Head of caudate nucleus (tissue), 42 donors: ENCODE data around the gene SLC16A5.
"Not testable (repeated sequence)": the region's sequence is repeated elsewhere in the genome, so short reads cannot be mapped to it uniquely, and the experiment has no call there.

Source experiments
- DNase-seq, 42 donors: peaks; one replicate each; pipeline versions ENCODE4 v3.0.0 to v3.0.0-alpha.2; 2020 to 2021; ENCODE audit warnings: mixed read lengths in 7 of 42
- intact Hi-C: fragments of 100-400 bp; cut with DNase I; formaldehyde crosslinking; loops from one replicate; pipeline ENCODE4 v1.15.0; 2022

Gene SLC16A5

DNA sequence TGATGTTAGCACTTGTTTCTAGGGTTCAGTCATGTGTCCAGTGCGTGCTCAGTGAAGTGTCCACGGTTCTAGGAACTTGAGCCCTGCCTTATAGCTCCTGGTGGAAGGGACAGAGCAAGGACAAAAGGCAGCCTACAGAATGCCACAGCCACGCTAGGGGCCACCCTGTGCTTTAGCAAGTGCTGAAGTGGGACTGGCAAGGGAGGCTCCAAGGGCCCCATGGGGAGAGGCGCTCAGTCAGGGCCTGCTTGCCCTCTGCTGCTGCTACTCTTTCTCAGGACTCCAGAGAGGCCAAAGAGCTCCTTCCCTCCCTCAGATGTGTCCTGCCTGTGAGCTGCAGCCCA lies 37.0 kb downstream of the SLC16A5 start:
- intact Hi-C loops, result no loop called here
- no peak for DNase-seq

DNA sequence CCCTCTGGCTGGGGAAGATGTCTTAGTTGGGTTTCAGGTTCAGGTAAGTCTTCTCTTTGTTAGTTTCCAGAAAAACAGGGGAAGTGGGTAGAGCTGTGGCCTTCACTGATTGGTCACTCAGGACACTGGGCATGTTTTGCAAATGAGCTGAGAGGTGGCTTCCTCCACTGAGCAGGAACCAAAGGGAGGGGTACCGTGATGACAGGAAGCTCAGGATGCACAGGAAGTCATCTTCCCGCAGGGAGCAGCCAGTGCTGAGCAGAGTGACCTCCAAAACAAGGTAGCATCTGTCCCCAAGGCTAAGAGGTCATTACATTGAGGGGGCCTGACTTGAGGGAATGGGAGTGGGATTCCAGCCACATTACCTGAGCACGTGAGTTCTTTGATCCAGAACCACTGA lies 38.2 kb downstream of the SLC16A5 start:
- intact Hi-C loops, result no loop called here

DNA sequence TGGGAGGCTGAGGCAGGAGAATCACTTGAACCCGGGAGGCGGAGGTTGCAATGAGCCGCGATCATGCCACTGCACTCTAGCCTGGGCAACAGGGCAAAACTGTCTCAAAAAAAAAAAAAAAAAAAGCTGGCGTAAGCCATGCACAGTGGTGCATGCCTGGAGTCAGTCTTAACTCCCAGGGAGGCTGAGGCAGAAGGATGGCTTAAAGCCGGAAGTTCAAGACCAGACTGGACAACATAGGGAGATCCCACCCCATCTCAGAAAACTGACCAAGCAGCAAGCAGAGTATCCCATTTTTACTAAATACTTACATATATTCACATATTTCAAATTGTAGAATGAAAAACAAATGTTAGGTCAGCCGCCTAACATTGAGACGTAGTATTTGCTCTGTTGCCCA lies 39.2 kb downstream of the SLC16A5 start:
- DNase-seq, result no peak
- intact Hi-C loops, result no loop called here

More for the DNA sequence above, 38.2 kb downstream of the SLC16A5 start:
- no peak for DNase-seq

DNA sequence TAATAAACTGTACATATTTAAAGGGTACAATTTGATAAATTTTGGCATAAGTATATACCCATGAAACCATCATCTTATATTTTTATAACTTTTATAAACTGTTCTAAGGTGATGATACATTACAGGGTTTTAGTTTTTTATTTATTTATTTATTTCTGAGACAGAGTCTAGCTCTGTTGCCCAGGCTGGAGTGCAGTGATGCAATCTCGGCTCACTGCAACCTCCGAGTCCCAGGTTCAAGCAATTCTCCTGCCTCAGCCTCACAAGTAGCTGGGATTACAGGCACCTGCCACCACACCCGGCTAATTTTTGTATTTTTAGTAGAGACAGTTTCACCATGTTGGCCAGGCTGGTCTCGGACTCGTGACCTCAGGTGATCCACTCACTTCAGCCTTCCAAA lies 40.2 kb downstream of the SLC16A5 start:
- DNase-seq, intact Hi-C loops: not testable (repeated sequence)

DNA sequence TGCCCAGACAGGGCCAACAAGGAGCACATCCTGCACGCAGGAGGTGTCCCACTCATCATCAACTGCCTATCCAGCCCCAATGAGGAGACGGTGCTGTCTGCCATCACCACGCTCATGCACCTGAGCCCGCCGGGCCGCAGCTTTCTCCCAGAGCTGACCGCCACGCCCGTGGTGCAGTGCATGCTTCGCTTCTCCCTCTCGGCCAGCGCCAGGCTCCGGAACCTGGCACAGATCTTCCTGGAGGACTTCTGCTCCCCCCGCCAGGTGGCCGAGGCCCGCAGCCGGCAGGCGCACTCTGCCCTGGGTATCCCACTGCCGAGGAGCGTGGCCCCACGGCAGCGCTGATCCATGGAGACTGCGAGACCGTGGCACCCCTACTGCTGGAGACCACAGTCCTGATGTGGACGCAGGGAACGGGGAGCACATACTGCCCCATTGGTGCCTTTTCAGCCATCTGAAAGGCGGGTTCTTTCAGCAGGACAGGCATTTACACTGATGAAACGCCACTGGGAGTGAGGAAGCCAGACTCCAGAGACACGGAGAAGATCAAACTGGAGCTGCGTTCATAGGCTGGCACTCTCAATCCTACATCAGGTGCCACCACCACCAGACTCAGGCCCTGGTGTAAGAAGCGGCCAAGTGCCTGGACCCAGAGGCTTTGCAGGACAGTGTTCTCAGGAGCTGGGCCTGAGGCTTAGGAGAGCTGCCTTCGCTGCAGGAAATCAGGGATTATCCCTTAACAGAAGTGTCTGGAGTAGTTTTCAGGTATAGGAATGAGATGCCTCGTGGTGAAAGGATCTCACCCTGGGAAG lies 41.1 kb downstream of the SLC16A5 start:
- intact Hi-C loops, result no loop called here
- no peak for DNase-seq

DNA sequence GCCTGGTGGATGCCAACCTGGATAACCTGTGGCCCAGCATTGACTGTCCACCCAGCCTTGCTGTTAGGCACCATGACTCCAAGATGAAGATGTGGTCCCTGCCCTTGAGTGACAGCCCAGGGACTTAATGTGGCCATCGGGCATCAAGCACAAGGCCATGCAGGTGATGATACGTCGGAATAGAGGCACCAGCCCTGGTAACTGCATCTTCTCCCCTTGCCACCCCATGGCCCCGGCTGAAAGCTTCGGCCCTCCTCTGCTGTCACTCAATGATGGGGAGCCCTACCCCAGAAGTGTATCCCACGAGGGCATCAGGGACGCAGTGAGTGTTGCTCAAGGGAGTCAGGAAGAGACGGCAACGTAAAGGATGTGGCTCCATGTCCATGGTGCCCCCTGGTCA lies 41.8 kb downstream of the SLC16A5 start:
- intact Hi-C loops, result no loop called here
- no peak for DNase-seq

DNA sequence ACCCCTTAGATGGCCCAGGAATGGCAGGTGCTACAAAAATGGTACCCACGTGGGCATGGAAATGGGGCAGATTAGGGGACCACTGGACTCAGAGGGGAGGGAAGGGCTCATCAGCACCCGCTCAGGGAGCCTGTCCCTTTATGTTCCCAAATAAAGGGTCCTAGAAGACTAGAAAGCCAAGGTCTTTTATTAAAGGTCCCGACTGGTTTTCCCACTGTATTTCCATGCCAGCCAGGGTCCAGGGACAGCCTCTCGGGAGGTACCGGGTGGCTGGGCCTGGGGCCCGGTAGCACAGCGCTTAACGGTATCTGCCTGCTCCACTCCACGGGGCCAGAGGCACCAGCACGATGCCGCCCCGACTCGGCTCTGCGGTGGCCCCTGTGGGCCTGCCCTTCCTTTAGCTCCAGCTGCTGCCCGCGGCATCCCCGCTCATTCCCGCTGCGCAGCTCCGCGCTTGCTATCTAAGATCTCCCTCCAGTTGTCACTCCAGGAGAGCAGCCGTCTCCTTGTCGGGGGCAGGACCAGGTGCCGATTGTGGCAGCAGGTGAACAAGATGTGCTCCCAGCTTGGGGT lies 42.4 kb downstream of the SLC16A5 start:
- DNase-seq, result no peak
- intact Hi-C loops, result no loop called here

DNA sequence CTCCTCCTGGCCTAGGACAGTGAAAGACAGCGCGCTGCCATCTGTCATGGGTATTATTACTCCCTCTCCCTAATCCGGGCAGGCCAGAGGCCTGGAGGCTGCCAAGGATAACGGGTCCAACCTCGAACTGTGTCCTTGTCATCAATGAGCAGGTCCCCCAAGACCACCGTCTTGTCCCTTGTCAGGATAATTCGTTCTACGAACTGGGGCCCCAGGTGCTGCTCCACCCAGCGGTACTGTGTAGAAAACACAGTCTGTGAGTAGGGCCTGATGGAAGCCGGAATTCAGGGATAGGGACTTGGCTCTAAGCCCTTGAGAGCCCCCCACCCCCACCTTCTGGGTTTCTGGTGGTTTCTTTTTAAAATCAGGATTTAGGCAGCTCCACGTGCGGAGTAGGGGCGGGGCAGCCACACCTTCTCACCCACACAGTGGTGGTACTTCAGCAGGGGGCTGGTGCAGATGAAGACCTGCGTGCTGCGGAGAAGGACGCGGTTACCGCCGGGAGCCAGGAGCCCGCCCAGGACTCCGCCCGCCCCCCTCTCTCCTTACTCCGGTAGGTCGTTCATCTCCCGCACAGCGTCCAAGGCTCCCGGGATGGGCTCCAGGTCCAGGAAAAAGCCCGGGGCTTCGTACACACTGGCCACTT lies 43.0 kb downstream of the SLC16A5 start:
- intact Hi-C loops, result no loop called here
- DNase-seq, result peak in 41 of 42 donors; percentile 34 to 80 (median 56)

DNA sequence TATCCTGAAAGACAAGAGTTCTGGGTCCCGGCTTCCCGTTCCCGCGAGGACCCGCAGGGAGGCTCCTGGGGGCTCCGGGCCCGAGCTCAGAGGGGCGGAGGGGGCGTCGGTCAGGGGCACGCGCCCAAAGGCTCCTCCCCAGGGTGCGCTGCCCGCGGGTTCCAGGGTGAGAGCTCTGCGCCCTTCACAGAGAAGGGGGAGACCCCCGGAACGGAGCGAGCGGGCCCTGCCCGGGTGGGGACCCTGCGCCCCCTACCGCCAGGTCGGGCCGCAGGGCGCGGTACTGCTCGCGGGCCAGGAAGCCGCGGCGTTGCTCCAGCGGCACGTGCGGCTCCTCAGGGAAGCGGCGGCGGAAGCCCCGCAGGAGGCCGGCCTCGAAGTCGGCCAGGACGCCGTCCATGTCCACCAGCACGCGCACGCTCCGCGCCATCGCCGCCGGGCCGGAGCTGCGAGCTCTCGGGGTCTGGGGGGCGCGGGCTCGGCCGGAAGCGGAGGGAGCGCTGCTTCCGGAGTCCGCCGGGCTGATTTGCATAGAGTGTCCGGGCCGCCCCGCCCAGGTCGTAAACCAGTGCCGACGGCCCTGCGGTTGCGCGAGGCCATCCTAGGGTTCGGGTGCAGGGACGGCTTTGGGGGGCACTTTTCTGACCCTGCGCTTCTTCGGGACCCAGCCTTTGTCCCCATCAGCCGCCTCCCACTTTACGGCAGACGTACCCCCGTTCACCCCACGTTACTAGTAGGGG lies 43.7 kb downstream of the SLC16A5 start, which contains the start of gene NT5C:
NT5C (minus strand) TSS at position 465 of the 740 bp plus-strand sequence; CDS start at position 430, 35 bp downstream.
- intact Hi-C loops, result no loop called here
- DNase-seq, result peak; percentile 52 to 88 (median 74)

DNA sequence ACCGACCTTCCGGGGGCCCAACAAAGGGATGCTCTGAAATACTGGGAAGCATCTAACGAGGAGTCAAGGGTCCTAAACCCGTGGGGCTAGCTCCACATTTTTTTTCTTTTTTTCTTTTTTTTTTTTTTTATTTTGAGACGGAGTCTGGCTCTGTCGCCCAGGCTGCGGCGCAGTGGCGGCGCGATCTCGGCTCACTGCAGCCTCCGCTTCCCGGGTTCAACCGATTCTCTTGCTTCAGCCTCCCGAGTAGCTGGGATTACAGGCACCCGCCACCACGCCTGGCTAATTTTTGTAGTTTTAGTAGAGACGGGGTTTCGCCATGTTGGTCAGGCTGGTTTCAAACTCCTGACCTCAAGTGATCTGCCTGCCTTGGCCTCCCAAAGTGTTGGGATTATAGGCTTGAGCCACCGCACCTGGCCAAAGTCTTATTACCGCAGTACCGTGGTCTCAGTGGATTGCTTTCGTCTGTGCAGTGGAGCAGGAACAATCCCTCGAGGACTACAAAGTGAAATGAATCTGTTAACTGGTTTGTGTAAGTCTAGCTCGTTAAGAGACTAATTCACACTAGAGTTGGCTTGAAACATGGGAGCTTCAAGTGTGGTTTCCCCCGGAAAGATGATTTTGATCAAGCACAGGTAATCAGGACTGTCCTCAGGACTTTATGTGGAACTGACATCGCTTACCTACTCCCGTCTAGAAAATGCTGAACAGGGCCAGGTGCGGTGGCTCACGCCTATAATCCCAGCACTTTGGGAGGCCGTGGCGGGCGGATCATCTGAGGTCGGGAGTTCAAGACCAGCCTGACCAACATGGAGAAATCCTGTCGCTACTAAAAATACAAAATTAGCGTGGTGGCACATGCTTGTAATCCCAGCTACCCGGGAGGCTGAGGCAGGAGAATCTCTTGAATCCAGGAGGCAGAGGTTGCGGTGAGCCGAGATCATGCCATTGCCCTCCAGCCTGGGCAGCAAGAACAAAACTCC lies 44.6 kb downstream of the SLC16A5 start:
- intact Hi-C loops, result not testable (repeated sequence)
- peak in 1 of 42 donors; percentile 26 for DNase-seq

DNA sequence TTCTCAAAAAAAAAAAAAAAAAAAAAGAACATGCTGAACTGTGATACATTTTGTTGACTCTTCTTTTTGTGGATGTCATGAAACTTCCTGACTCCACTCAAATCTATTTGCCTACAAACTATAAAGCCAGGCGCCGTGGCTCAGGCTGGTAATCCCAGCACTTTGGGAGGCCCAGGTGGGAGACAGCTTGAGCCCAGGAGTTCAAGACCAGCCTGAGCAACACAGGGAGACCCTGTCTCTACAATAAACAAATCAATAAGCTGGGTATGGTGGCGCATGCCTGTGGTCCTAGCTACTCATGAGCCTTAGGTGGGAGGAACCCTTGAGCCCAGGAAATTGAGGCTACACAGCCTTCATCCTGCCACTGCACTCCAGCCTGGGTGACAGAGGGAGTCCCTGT lies 45.2 kb downstream of the SLC16A5 start:
- intact Hi-C loops, result no loop called here
- DNase-seq, result peak in 1 of 42 donors; percentile 24

DNA sequence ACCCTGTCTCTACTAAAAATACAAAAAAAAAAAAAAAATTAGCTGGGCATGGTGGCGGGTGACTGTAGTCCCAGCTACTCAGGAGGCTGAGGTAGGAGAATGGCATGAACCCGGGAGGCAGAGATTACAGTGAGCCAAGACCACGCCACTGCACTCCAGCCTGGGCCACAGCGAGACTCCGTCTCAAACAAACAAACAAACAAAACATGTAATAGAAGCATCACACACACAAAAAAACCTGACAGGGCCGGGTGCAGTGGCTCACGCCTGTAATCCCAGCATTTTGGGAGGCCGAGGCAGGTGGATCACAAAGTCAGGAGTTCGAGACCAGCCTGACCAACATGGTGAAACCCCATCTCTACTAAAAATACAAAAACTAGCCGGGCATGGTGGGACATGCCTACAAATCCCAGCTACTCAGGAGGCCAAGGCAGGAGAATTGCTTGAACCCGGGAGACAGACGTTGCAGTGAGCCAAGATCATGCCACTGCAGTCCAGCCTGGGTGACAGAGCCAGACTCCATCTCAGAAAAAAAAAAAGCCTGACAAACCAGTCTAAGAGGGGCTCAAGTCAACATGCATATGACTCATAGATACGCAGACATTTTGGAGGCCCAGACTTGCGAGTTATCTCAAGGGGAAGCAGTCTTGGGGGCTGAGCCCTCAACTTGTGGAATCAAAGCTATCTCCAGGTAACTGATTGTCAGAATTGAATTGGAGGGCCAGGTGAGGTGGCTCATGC lies 46.0 kb downstream of the SLC16A5 start:
- DNase-seq, intact Hi-C loops: not testable (repeated sequence)

DNA sequence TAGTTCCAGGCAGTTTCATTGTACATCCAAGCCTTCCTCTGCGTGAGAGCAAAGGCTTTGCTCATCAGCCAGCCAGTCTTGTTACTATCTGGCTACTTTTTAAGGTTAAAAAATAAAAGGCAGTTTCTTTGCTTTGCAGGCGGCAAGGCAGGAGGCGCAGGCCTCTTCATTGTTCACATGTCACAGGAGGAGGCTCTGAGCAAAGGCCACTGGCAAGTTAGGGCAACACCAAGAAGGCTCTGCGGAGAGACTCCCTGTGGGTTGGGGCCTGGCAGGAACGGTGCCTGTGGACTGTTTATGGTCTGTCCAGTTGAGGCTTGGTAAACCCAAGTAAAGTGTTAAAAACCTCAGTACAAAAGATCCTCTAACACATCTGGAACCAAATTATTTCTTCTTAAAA lies 47.7 kb downstream of the SLC16A5 start:
- intact Hi-C loops, result no loop called here
- DNase-seq, result no peak

DNA sequence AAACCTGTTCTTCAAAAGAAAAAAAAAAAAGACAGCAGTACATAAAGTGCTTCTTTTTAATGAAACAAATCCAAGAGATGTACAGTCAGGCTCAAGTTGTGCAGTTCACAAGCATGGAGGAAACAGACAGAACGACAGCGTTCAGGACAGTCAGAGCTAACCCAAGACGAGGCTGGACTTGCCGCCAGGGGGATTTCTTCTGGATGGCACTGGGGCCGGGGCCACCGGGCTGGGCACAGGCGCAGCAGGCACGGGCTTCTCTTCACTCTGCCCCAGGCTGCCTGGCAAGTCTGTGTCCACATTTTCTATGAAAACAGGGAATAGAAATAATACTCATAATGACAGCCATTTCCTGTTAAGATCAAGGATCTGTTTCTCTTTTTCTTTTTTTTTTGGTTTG lies 48.2 kb downstream of the SLC16A5 start:
- intact Hi-C loops, result no loop called here
- DNase-seq, result no peak

DNA sequence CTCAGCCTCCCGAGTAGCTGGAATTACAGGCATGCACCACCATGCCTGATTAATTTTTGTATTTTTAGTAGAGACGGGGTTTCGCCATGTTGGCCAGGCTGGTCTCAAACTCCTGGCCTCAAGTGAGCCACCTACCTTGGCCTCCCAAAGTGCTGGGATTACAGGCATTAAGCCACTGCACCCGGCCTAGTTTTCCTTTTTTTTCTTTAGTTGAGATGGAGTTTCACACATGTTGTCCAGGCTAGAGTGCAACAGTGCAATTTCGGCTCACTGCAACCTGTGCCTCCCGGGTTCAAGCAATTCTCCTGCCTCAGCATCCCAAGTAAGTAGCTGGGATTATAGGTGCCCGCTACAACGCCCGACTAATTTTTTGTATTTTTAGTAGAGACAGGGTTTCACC lies 50.0 kb downstream of the SLC16A5 start:
- DNase-seq, intact Hi-C loops: not testable (repeated sequence)

DNA sequence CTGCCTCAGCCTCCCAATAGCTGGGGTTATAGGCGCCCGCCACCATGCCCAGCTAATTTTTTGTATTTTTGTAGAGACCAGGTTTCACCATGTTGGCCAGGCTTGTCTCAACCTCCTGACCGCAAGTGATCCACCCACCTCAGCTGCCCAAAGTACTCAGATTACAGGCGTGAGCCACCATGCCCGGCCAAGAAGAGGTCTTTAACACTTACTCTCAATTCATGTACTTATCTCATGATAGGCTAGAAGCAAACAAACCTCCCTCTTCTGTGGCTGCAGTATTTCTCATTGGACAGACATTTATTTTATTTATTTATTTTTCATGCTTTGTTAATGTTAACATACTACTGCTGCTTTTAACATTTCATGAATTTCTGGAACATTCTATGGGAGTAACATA lies 50.8 kb downstream of the SLC16A5 start:
- intact Hi-C loops, result no loop called here

DNA sequence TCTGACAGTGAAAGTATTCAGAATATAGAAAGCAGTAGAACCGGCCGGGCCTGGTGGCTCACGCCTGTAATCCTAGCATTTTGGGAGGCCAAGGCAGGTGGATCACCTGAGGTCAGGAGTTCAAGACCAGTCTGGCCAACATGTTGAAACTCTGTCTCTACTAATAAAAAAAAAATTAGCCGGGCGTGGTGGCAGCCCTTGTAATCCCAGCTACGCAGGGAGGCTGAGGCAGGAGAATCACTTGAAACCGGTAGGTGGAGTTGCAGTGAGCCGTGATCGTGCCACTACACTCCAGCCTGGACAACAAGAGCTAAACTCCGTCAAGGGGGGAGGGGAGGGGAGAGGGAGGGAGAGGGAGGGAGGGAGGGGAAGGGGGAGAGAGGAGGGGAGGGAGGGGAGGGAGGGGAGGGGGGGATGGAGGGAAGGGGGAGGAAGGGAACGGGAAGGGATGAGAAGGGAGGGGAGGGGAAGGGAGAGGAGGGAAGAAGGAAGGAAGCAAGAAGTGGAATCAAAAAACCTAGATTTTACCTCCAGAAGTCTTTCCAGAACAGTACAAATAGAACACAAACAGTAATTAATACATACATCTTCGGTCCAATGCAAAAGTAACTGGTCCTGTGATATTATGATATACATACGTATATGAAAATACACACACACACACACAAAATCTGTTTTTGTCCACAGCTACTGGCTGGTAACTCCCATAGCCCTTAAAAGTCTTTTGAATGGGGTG lies 54.6 kb downstream of the SLC16A5 start:
- DNase-seq, result no peak
- intact Hi-C loops, result no loop called here

More for the DNA sequence above, 50.8 kb downstream of the SLC16A5 start:
- no peak for DNase-seq
